Neuronal stem cell (in vitro differentiated cells): ENCODE measurements around the gene THAP2.

Experiments used
- DNase-seq: peaks from one replicate; pipeline ENCODE4 v3.0.0-alpha.2; 2013; ENCODE audit warnings: low spot score
- H2AFZ ChIP-seq: one replicate; pipeline ENCODE4 v1.6.1; 2013; ENCODE audit warnings: mild to moderate bottlenecking, low read length, inconsistent platforms
- H2AK5ac ChIP-seq: 2 replicates; pipeline ENCODE4 v1.6.1; 2013; ENCODE audit warnings: low read depth, mild to moderate bottlenecking, inconsistent platforms, low read length, moderate library complexity, mixed read lengths
- H2BK120ac ChIP-seq: 2 replicates; pipeline ENCODE4 v1.6.1; 2013; ENCODE audit warnings: low read depth, mild to moderate bottlenecking, inconsistent platforms, low read length, moderate library complexity, mixed read lengths
- H2BK12ac ChIP-seq: one replicate; pipeline ENCODE4 v1.6.1; 2013; ENCODE audit warnings: low read length, inconsistent platforms
- H2BK15ac ChIP-seq: 2 replicates; pipeline ENCODE4 v1.6.1; 2013; ENCODE audit warnings: mild to moderate bottlenecking, low read length, inconsistent platforms, mixed read lengths
- H2BK5ac ChIP-seq: one replicate; pipeline ENCODE4 v1.6.1; 2013; ENCODE audit warnings: inconsistent platforms, mild to moderate bottlenecking, low read length, moderate library complexity
- H3K14ac ChIP-seq: one replicate; pipeline ENCODE4 v1.6.1; 2013; ENCODE audit warnings: low read length, inconsistent platforms
- H3K18ac ChIP-seq: 2 replicates; pipeline ENCODE4 v1.6.1; 2013; ENCODE audit warnings: low read length, inconsistent platforms
- H3K23ac ChIP-seq: 2 replicates; pipeline ENCODE4 v1.6.1; 2013; ENCODE audit warnings: low read depth, mild to moderate bottlenecking, mixed read lengths, low read length, inconsistent platforms; ENCODE audit not compliant: poor library complexity
- H3K27ac ChIP-seq: replicated peaks from 3 replicates; pipeline ENCODE4 v1.5.1; 2013; ENCODE audit warnings: low read length, inconsistent platforms
- H3K27me3 ChIP-seq, 3 experiments: 2 replicates each; pipeline ENCODE4 v1.6.1; 2013; ENCODE audit warnings: low read length in 3 of 3, mild to moderate bottlenecking in 2 of 3, inconsistent platforms in 1 of 3, low read depth in 1 of 3, mixed read lengths in 1 of 3, moderate library complexity in 1 of 3; ENCODE audit not compliant: control insufficient read depth in 3 of 3, insufficient read depth in 3 of 3
- H3K36me3 ChIP-seq, 2 donors: replicated peaks in 1 of 2; 2 replicates each; pipeline ENCODE4 v1.6.1; 2013; ENCODE audit warnings: low read length in 2 of 2; ENCODE audit not compliant: control insufficient read depth in 2 of 2, insufficient read depth in 2 of 2
- H3K4ac ChIP-seq: 2 replicates; pipeline ENCODE4 v1.6.1; 2013; ENCODE audit warnings: inconsistent platforms, mild to moderate bottlenecking, low read length, moderate library complexity
- H3K4me1 ChIP-seq, 2 donors: 1 replicate in 1 of 2; 2 replicates in 1 of 2; pipeline ENCODE4 v1.6.1; 2013; ENCODE audit warnings: low read length in 2 of 2, low read depth in 1 of 2; ENCODE audit not compliant: control insufficient read depth in 2 of 2, insufficient read depth in 1 of 2
- H3K4me2 ChIP-seq: one replicate; pipeline ENCODE4 v1.6.1; 2013; ENCODE audit warnings: mild to moderate bottlenecking, low read length, inconsistent platforms; ENCODE audit not compliant: insufficient read depth, poor library complexity, severe bottlenecking
- H3K4me3 ChIP-seq, 2 donors: 2 replicates each; pipeline ENCODE4 v1.5.1; 2013; ENCODE audit warnings: low read length in 2 of 2, mild to moderate bottlenecking in 2 of 2, inconsistent platforms in 1 of 2, moderate library complexity in 1 of 2
- H3K79me1 ChIP-seq: one replicate; pipeline ENCODE4 v1.6.1; 2013; ENCODE audit warnings: low read depth, mild to moderate bottlenecking, inconsistent platforms, low read length, moderate library complexity
- H3K9ac ChIP-seq: one replicate; pipeline ENCODE4 v1.6.1; 2013; ENCODE audit warnings: mild to moderate bottlenecking, low read depth, low read length, inconsistent platforms; ENCODE audit not compliant: poor library complexity
- H3K9me3 ChIP-seq, 2 donors: replicated peaks in 1 of 2; 2 replicates each; pipeline versions ENCODE3 to v1.6.1; 2013; ENCODE audit warnings: low read length in 2 of 2, mild to moderate bottlenecking in 2 of 2, inconsistent platforms in 1 of 2, low read depth in 1 of 2, mixed read lengths in 1 of 2, moderate library complexity in 1 of 2; ENCODE audit not compliant: control insufficient read depth in 2 of 2, insufficient read depth in 1 of 2
- H4K8ac ChIP-seq: one replicate; pipeline ENCODE4 v1.6.1; 2013; ENCODE audit warnings: low read depth, mild to moderate bottlenecking, inconsistent platforms, low read length, moderate library complexity
- H4K91ac ChIP-seq: one replicate; pipeline ENCODE4 v1.6.1; 2013; ENCODE audit warnings: low read length, low read depth, mild to moderate bottlenecking, inconsistent platforms; ENCODE audit not compliant: poor library complexity
- WGBS, 2 donors: extraction: QIAGEN DNeasy Blood & Tissue Kit; methylation state at CpG; one replicate each; pipeline ENCODE4 v1.1.7; 2013; ENCODE audit warnings: missing lambda C conversion rate in 2 of 2, mixed read lengths in 1 of 2; ENCODE audit not compliant: insufficient read length in 2 of 2, insufficient replicate concordance in 1 of 2; ENCODE audit errors: extremely low coverage in 2 of 2; 5-methylcytosine and 5-hydroxymethylcytosine counted together

THAP2 gene

GRCh38 chr12:71671816-71672215, 7.7 kb downstream of the THAP2 start:
- H2BK15ac ChIP-seq, result no peak overlapping the region
- no peak overlapping the region for H2BK5ac ChIP-seq
- H4K91ac ChIP-seq, result no peak overlapping the region
- H3K4me3 ChIP-seq, result no peak overlapping the region
- H3K18ac ChIP-seq, result no peak overlapping the region
- no peak overlapping the region for H2BK120ac ChIP-seq
- no peak overlapping the region for H2AFZ ChIP-seq
- no peaks in the 10 kb centered on the region for H3K79me1 ChIP-seq
- no peak overlapping the region for H3K27ac ChIP-seq
- H3K27me3 ChIP-seq, result no peaks in the 10 kb centered on the region
- H3K23ac ChIP-seq, result no peak overlapping the region
- H2BK12ac ChIP-seq, result no peak overlapping the region
- no peak overlapping the region for H3K9ac ChIP-seq
- no peaks in the 10 kb centered on the region for H3K9me3 ChIP-seq
- peaks cover 0 to 9% of the 10 kb centered on the region in 2 donors for H3K36me3 ChIP-seq
- H4K8ac ChIP-seq, result no peak overlapping the region
- H3K4me1 ChIP-seq, result peaks cover 0 to 4% of the 10 kb centered on the region in 2 donors
- DNase-seq, result no peak
- H3K14ac ChIP-seq, result no peak overlapping the region
- H3K4me2 ChIP-seq, result no peak overlapping the region
- no peak overlapping the region for H3K4ac ChIP-seq
- no peak overlapping the region for H2AK5ac ChIP-seq
- WGBS, 2 donors, result no CpG with 5 or more reads among the region's 1 CpG

DNA sequence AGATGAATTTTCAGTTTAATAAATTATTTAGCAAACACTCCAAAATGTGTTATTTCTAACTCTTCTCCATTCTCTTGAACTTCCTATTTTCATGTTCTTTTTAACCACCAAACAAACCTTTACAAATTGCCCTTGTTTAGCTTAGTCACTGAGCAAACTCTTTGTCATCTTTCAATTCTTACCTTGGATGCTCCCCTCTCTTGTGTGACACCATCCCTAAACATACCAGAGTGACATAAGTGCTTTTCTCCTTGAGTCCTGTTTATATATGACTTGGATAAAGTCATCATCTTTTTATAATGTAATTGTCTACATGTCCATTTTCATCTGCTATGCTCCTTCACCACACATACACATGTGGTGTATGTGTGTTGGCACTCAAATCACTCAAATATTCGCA, 18.4 kb downstream of the THAP2 start:
- Histone ChIP-seq H2BK12ac (no peak overlapping the region), H2BK120ac (no peak overlapping the region), H4K91ac (no peak overlapping the region), H3K9ac (no peak overlapping the region), H3K27ac (no peak overlapping the region), H3K23ac (no peak overlapping the region), H3K27me3 (no peaks in the 10 kb centered on the region), H3K4me3 (no peak overlapping the region), H2AK5ac (no peak overlapping the region), H2BK15ac (no peak overlapping the region), H3K4me2 (no peak overlapping the region), H4K8ac (no peak overlapping the region), H3K14ac (no peak overlapping the region), H3K36me3 (no peaks in the 10 kb centered on the region), H3K18ac (no peak overlapping the region), H3K9me3 (no peaks in the 10 kb centered on the region), H2AFZ (no peak overlapping the region), H3K4ac (no peak overlapping the region), H3K79me1 (no peaks in the 10 kb centered on the region), H3K4me1 (no peaks in the 10 kb centered on the region), H2BK5ac (no peak overlapping the region)
- no peak for DNase-seq
- no CpG with 5 or more reads among the region's 1 CpG for WGBS, 2 donors

- Histone ChIP-seq H3K9ac (no peak overlapping the region), H3K36me3 (no peaks in the 10 kb centered on the region), H3K27me3 (no peaks in the 10 kb centered on the region), H3K4me2 (no peak overlapping the region), H2BK12ac (no peak overlapping the region), H4K8ac (no peak overlapping the region), H2AK5ac (no peak overlapping the region), H3K23ac (no peak overlapping the region), H3K79me1 (no peaks in the 10 kb centered on the region), H4K91ac (no peak overlapping the region), H3K27ac (no peak overlapping the region), H2BK15ac (no peak overlapping the region), H3K14ac (no peak overlapping the region), H3K4me1 (peaks cover 0 to 3% of the 10 kb centered on the region in 2 donors), H2BK120ac (no peak overlapping the region), H2BK5ac (no peak overlapping the region), H3K18ac (no peak overlapping the region), H2AFZ (peak overlapping the region; percentile 49), H3K9me3 (no peaks in the 10 kb centered on the region), H3K4me3 (no peak overlapping the region), H3K4ac (no peak overlapping the region)
- WGBS, 2 donors, result no CpG with 5 or more reads among the region's 5 CpGs
- no peak for DNase-seq
Measured at GRCh38 chr12:71683633-71684032, 19.5 kb downstream of the THAP2 start.

- Histone ChIP-seq H3K27ac (no peak overlapping the region), H4K8ac (no peak overlapping the region), H2AK5ac (no peak overlapping the region), H2BK5ac (no peak overlapping the region), H3K4me2 (no peak overlapping the region), H3K18ac (no peak overlapping the region), H3K79me1 (no peaks in the 10 kb centered on the region), H3K14ac (no peak overlapping the region), H2BK120ac (no peak overlapping the region), H3K4me1 (peaks cover 0 to 3% of the 10 kb centered on the region in 2 donors), H3K9ac (no peak overlapping the region), H2BK15ac (no peak overlapping the region), H3K4me3 (no peak overlapping the region), H4K91ac (no peak overlapping the region), H3K4ac (no peak overlapping the region), H2BK12ac (no peak overlapping the region), H2AFZ (peak overlapping the region; percentile 49), H3K36me3 (no peaks in the 10 kb centered on the region), H3K9me3 (no peaks in the 10 kb centered on the region), H3K27me3 (no peaks in the 10 kb centered on the region), H3K23ac (no peak overlapping the region)
- WGBS, 2 donors, result no CpG with 5 or more reads among the region's 5 CpGs
- DNase-seq, result no peak
Measured at GRCh38 chr12:71684081-71684480, 20.0 kb downstream of the THAP2 start.
